Astrocyte of the cerebellum (primary cell): ENCODE results near the gene FAF2.

Experiments
- DNase-seq: peaks from one replicate; pipeline ENCODE4 v3.0.0-alpha.2; 2011; ENCODE audit warnings: low read depth
- H3K4me3 ChIP-seq: 2 replicates; pipeline ENCODE4 v1.5.1; 2011; ENCODE audit warnings: mild to moderate bottlenecking, low read depth, low read length, moderate library complexity
- in situ Hi-C: cut with HindIII; loops from 2 replicates; pipeline ENCODE4 v1.10.0; 2017; ENCODE audit warnings: low sequenced_read_pairs
- TF ChIP-seq, protein P1 (sequence below): IDR thresholded peaks from 2 replicates; pipeline ENCODE4 v1.5.1; 2012; ENCODE audit warnings: low read length, low read depth, moderate library complexity, mild to moderate bottlenecking; ENCODE audit errors: missing control alignments

Gene FAF2

DNA sequence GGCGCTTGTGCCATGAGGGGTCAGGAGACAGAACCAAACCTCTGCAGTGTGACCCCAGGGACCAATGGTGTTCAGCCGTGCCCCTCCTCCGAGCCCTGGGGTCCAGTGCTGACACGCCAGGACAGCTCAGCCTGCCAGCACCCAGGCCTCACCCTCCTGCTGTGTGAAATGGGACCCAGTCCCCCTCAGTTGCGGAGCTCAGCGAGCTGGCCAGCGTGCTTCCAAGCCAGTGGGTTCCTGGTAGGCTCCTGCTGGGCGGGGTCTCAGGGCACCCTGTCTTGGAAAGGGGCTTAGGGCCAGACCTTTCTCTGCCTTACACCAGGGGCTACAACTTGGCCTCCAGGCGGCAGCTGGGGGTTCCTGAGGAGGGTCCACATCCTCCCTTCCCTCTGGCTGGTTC lies 84.6 kb downstream of the FAF2 start:
- H3K4me3 ChIP-seq: no peak overlapping the region
- TF ChIP-seq, protein P1, sequence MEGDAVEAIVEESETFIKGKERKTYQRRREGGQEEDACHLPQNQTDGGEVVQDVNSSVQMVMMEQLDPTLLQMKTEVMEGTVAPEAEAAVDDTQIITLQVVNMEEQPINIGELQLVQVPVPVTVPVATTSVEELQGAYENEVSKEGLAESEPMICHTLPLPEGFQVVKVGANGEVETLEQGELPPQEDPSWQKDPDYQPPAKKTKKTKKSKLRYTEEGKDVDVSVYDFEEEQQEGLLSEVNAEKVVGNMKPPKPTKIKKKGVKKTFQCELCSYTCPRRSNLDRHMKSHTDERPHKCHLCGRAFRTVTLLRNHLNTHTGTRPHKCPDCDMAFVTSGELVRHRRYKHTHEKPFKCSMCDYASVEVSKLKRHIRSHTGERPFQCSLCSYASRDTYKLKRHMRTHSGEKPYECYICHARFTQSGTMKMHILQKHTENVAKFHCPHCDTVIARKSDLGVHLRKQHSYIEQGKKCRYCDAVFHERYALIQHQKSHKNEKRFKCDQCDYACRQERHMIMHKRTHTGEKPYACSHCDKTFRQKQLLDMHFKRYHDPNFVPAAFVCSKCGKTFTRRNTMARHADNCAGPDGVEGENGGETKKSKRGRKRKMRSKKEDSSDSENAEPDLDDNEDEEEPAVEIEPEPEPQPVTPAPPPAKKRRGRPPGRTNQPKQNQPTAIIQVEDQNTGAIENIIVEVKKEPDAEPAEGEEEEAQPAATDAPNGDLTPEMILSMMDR: no peak

DNA sequence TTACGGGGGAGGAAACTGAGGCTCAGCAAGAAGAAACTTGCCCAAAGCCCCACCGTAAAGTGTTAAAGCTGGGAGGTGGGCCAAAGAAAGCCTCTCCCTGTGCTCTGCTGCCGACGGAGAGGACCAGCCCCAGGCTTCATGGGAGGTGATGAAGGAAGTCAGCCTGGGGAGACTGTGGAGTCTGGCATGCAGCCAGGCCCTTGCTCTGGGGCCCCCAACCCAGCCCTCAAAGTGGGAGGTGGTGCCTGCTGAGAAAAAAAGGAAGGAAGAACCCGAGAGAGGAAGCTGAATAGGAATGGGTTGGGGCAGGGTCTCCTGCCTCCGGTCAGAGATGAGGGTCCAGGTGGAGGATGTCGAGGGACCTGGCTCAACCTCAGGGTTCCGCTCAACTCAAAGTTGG lies 85.2 kb downstream of the FAF2 start:
- no peak for DNase-seq
- in situ Hi-C loops: no loop called here
- no peak overlapping the region for H3K4me3 ChIP-seq
- TF ChIP-seq, protein P1: no peak

More for the DNA sequence above, 84.6 kb downstream of the FAF2 start:
- no peak for DNase-seq
- in situ Hi-C loops: no loop called here

DNA sequence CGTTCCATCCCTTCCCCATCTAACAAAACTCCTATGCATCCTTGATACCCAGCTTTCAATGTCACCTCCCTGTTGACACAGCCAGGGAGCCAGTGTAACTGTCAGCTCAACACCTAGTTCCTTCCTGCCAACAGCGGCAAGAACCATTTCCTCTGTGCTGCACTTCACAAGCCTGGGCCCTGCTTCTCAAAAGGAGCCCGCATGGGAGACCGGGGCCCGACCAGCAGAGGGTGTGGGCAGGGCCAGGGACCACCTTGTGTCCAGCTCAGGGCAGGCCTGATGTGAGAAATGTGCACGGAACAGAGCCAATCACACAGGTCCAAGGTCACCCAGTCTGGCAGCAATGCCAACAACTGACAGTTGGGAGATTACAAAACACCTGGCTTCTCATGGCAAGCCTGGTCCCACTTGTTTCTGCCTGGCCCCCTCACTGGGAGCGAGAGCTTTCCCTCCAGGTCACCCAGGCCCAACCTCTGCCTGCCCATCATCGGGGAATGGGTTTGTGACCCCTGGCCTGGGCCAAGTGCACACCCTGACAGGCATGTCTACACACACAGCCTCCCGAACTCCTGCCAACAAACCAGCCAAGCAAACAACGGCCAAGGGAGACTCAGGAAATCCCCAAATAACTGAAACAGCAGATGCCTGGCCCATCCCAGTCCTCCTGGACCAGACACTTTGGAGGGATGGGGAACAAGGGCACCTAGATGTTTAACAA lies 85.9 kb downstream of the FAF2 start:
- TF ChIP-seq, protein P1: peak; percentile 19
- H3K4me3 ChIP-seq: no peak overlapping the region
- DNase-seq: no peak
- in situ Hi-C loops: no loop called here

DNA sequence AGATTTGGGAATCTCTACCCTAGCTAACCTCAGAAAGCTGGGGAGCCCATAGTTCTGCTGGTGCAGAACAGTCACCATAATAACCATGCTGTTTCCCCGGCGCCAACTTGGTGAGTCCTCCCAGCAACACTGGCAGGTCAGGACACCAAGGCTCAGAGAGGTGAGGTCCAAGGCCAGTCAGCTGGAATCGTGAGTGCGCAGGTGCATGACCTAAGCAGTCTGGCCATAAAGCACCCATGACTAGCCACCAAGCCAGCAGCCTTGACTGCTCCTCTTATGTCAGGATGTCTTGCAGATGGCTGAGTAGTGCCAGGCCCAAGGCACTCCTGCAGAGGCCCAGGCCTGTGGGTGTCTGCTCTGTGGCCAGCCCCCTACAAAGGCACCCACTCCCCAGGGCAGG lies 86.5 kb downstream of the FAF2 start:
- peak overlapping the region; percentile 97 for H3K4me3 ChIP-seq
- TF ChIP-seq, protein P1: no peak
- in situ Hi-C loops: no loop called here
- no peak for DNase-seq

DNA sequence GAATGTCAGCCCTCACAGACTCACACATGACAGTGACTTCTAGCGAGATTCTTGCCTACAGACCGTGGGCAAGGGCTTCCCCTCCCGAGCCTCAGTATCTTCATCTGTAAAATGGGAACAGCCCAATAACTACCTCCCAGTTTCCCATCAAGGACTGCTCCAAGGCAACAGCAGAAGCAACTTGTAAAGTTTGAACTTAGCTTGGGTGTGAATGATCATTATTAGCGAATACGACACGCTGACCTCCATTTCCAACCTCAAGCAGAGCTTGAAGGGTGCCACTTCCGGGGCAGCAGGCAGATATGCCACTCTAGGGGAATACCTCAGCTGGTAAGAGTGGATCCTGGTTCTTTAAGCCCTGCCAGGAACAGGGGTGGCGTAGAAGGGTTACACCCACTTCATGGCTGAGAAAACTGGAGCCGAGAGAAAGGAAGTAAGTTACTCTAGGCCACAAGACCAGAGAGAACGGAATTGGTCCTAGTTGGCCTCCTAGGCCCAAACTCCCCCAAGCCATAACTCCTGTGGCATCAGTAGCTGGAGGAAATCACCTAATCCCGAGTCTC lies 87.0 kb downstream of the FAF2 start:
- in situ Hi-C loops: no loop called here
- H3K4me3 ChIP-seq: peak overlapping the region; percentile 97
- TF ChIP-seq, protein P1: no peak
- DNase-seq: no peak

DNA sequence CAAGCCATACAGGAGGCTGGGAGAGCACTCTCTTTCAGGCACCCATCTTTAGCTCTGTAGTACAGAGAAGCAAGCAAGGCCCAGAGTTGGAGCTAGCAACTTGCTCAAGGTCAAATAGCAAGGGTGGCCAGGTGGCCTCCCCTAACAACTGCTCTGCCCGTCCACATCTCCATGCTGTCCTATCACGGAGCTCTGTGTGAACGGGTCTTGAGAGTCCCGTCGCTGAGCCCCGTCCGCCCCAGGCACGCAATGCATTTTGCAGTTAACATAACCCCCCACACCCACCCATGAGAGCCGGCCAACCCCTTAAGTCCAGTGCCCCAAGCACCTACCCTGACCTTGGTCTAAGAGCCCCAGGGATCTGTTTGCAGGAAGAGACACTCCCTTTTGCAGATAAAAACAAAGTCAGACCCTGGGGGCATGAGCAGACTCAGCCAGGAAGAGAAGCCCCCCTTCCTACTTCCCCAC lies 87.5 kb downstream of the FAF2 start:
- H3K4me3 ChIP-seq: peak overlapping the region; percentile 97
- in situ Hi-C loops: no loop called here
- TF ChIP-seq, protein P1: no peak
- no peak for DNase-seq
